ENCODE data around the gene SECTM1.

The SECTM1 gene

GRCh38 chr17:82376042-82376730 is 42.6 kb upstream of the SECTM1 start:
- Histone ChIP-seq H2AFZ (ENCODE audit: low read depth, low read length, severe bottlenecking) (no peak overlapping the region), H3K4me2 (ENCODE audit: low read depth, low read length, poor library complexity, severe bottlenecking) (no peak overlapping the region), H4K20me1 (ENCODE audit: low read depth, low read length) (no peaks in the 10 kb centered on the region), H3K79me2 (ENCODE audit: insufficient read depth, low read length) (no peaks in the 10 kb centered on the region), H3K9ac (ENCODE audit: low read length) (no peak overlapping the region), H3K4me3 (ENCODE audit: insufficient read depth, low read length, poor library complexity, severe bottlenecking) (no peak overlapping the region), H3K9me3 (ENCODE audit: insufficient read depth, low read length) (no peaks in the 10 kb centered on the region), H3K36me3 (ENCODE audit: low read length) (no peaks in the 10 kb centered on the region), H3K27me3 (ENCODE audit: low read length) (no peaks in the 10 kb centered on the region), H3K9me2 (replicated peaks; ENCODE audit: insufficient read depth, low read length) (no peaks in the 10 kb centered on the region), H3K27ac (ENCODE audit: low read depth, low read length) (no peak overlapping the region), H3F3A (ENCODE audit: insufficient read depth) (no peaks in the 10 kb centered on the region)
- TF ChIP-seq EZH2phosphoT487 (conservative IDR thresholded peaks at IDR 0.05; ENCODE audit: low read length), result no peak
- TF ChIP-seq, protein P1, sequence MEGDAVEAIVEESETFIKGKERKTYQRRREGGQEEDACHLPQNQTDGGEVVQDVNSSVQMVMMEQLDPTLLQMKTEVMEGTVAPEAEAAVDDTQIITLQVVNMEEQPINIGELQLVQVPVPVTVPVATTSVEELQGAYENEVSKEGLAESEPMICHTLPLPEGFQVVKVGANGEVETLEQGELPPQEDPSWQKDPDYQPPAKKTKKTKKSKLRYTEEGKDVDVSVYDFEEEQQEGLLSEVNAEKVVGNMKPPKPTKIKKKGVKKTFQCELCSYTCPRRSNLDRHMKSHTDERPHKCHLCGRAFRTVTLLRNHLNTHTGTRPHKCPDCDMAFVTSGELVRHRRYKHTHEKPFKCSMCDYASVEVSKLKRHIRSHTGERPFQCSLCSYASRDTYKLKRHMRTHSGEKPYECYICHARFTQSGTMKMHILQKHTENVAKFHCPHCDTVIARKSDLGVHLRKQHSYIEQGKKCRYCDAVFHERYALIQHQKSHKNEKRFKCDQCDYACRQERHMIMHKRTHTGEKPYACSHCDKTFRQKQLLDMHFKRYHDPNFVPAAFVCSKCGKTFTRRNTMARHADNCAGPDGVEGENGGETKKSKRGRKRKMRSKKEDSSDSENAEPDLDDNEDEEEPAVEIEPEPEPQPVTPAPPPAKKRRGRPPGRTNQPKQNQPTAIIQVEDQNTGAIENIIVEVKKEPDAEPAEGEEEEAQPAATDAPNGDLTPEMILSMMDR (IDR thresholded peaks at IDR 0.05; ENCODE audit: insufficient read depth, low read length, poor library complexity, severe bottlenecking), result no peak

- Histone ChIP-seq H3K27me3 (ENCODE audit: low read length) (no peaks in the 10 kb centered on the region), H2AFZ (ENCODE audit: low read depth, low read length, severe bottlenecking) (no peak overlapping the region), H3F3A (ENCODE audit: insufficient read depth) (no peaks in the 10 kb centered on the region), H3K9me2 (replicated peaks; ENCODE audit: insufficient read depth, low read length) (no peaks in the 10 kb centered on the region), H3K4me2 (ENCODE audit: low read depth, low read length, poor library complexity, severe bottlenecking) (no peak overlapping the region), H4K20me1 (ENCODE audit: low read depth, low read length) (no peaks in the 10 kb centered on the region), H3K4me3 (ENCODE audit: insufficient read depth, low read length, poor library complexity, severe bottlenecking) (no peak overlapping the region), H3K9me3 (ENCODE audit: insufficient read depth, low read length) (no peaks in the 10 kb centered on the region), H3K27ac (ENCODE audit: low read depth, low read length) (no peak overlapping the region), H3K79me2 (ENCODE audit: insufficient read depth, low read length) (no peaks in the 10 kb centered on the region), H3K36me3 (ENCODE audit: low read length) (no peaks in the 10 kb centered on the region), H3K9ac (ENCODE audit: low read length) (no peak overlapping the region)
- TF ChIP-seq EZH2phosphoT487 (conservative IDR thresholded peaks at IDR 0.05; ENCODE audit: low read length), result no peak
- TF ChIP-seq, protein P1 (IDR thresholded peaks at IDR 0.05; ENCODE audit: insufficient read depth, low read length, poor library complexity, severe bottlenecking), result no peak
Measured at GRCh38 chr17:82375359-82376041, 41.9 kb upstream of the SECTM1 start.

GRCh38 chr17:82374626-82375331 is 41.2 kb upstream of the SECTM1 start:
- no peaks in the 10 kb centered on the region for H3K9me3 ChIP-seq (ENCODE audit: insufficient read depth, low read length)
- H3F3A ChIP-seq (ENCODE audit: insufficient read depth), result no peaks in the 10 kb centered on the region
- no peak overlapping the region for H3K27ac ChIP-seq (ENCODE audit: low read depth, low read length)
- no peak overlapping the region for H3K9ac ChIP-seq (ENCODE audit: low read length)
- no peaks in the 10 kb centered on the region for H3K27me3 ChIP-seq (ENCODE audit: low read length)
- no peak overlapping the region for H3K4me2 ChIP-seq (ENCODE audit: low read depth, low read length, poor library complexity, severe bottlenecking)
- TF ChIP-seq, protein P1 (IDR thresholded peaks at IDR 0.05; ENCODE audit: insufficient read depth, low read length, poor library complexity, severe bottlenecking), result no peak
- no peak for TF ChIP-seq EZH2phosphoT487 (conservative IDR thresholded peaks at IDR 0.05; ENCODE audit: low read length)
- H3K36me3 ChIP-seq (ENCODE audit: low read length), result no peaks in the 10 kb centered on the region
- H4K20me1 ChIP-seq (ENCODE audit: low read depth, low read length), result no peaks in the 10 kb centered on the region
- H2AFZ ChIP-seq (ENCODE audit: low read depth, low read length, severe bottlenecking), result no peak overlapping the region
- H3K4me3 ChIP-seq (ENCODE audit: insufficient read depth, low read length, poor library complexity, severe bottlenecking), result no peak overlapping the region
- H3K9me2 ChIP-seq (replicated peaks; ENCODE audit: insufficient read depth, low read length), result no peaks in the 10 kb centered on the region
- H3K79me2 ChIP-seq (ENCODE audit: insufficient read depth, low read length), result no peaks in the 10 kb centered on the region
